ENCODE measurements around the gene TNFSF13. TPM values are rescaled to one million over a fixed set of nuclear protein-coding genes. Genes with fewer than 3 reads are reported as not detected.
A peak's percentile ranks its signal among the peaks of the same experiment; 100 is the strongest.

TNFSF13 gene
- total RNA-seq, 1 donor from 2014 or later = 13.5 TPM

DNA sequence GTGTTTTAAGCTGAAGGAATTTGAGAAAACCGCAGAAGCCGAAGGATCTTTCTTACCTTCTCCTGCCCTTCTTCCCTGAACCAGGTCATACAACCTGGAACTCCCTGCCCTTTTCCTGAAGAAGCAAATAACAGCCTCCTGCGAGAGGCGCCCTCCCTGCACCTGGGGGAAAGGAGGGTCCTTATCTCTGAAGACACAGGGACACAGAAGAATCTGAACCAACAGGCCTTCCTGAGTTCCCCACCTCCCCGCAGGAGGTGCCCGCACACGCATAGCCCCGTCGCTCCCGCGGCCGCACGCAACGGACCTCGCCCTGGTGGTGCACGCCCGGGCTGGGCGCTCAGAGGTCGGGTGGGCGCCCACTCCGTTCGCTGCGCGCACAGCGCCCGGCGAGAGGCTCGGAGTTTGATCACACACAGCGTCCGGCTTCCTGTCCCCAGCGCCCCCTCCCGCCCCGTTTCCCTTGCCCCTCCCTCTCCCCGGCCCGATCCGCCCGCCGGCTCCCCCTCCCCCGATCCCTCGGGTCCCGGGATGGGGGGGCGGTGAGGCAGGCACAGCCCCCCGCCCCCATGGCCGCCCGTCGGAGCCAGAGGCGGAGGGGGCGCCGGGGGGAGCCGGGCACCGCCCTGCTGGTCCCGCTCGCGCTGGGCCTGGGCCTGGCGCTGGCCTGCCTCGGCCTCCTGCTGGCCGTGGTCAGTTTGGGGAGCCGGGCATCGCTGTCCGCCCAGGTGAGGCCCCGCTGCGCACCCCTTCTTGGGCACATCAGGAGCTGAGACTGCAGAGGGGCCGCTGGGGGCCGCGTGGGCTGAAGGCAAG is 9.8 kb upstream of the TNFSF13 start, which contains the start of gene TNFSF12:
Gene TNFSF12, plus strand, starts transcription at position 474 of the 816 bp plus-strand sequence. Its CDS starts 96 bp downstream, at position 570.
- Histone ChIP-seq H3K36me3 (ENCODE audit: control insufficient read depth, insufficient read depth, low read length) (no peaks in the 10 kb centered on the region), H3K27me3 (ENCODE audit: control insufficient read depth, insufficient read depth, low read length) (no peaks in the 10 kb centered on the region), H3K4me3 (ENCODE audit: low read depth, low read length) (peak within 1 kb of the TSS; percentile 54)
- TF ChIP-seq, protein P1, sequence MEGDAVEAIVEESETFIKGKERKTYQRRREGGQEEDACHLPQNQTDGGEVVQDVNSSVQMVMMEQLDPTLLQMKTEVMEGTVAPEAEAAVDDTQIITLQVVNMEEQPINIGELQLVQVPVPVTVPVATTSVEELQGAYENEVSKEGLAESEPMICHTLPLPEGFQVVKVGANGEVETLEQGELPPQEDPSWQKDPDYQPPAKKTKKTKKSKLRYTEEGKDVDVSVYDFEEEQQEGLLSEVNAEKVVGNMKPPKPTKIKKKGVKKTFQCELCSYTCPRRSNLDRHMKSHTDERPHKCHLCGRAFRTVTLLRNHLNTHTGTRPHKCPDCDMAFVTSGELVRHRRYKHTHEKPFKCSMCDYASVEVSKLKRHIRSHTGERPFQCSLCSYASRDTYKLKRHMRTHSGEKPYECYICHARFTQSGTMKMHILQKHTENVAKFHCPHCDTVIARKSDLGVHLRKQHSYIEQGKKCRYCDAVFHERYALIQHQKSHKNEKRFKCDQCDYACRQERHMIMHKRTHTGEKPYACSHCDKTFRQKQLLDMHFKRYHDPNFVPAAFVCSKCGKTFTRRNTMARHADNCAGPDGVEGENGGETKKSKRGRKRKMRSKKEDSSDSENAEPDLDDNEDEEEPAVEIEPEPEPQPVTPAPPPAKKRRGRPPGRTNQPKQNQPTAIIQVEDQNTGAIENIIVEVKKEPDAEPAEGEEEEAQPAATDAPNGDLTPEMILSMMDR (IDR thresholded peaks at IDR 0.05; ENCODE audit: insufficient read depth, low read length, poor library complexity, severe bottlenecking) = no peak
- DNase-seq (ENCODE audit: low read depth) = no peak

DNA sequence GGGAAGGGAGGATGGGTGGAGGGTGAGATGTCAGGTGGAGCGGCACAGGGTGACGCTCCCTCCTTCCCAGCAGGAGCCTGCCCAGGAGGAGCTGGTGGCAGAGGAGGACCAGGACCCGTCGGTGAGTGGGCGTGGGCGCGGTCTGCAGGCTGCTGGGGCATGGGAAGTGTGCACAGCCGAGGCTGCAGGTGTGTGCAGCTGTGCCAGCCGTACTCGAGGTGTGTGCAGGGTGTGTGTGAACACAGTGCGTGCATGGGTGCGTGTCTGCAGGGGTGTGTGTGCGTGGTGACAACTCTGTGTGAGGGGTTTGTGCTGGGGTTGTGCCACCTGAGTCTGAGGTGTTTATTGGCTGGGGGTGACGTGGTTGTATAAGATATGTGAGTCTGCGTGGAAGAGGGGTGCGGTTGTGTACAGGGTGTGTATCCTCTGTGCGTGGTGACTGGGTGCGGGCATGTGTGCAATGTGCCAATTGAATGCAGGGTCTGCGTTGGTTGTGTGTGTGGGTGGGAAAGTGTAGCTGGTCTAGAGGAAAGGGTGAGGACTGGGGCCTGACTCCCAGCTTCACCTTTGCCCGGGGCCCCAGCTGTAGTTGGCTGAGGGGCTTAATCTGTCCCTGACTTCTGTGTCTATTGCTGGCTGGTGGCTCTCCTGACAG is 9.0 kb upstream of the TNFSF13 start:
- DNase-seq (ENCODE audit: low read depth) = no peak
- TF ChIP-seq, protein P1 (IDR thresholded peaks at IDR 0.05; ENCODE audit: insufficient read depth, low read length, poor library complexity, severe bottlenecking) = no peak
- Histone ChIP-seq H3K27me3 (ENCODE audit: control insufficient read depth, insufficient read depth, low read length) (no peaks in the 10 kb centered on the region), H3K36me3 (ENCODE audit: control insufficient read depth, insufficient read depth, low read length) (no peaks in the 10 kb centered on the region), H3K4me3 (ENCODE audit: low read depth, low read length) (peak overlapping the region; percentile 54)

- Histone ChIP-seq H3K4me3 (ENCODE audit: low read depth, low read length) (no peak overlapping the region), H3K27me3 (ENCODE audit: control insufficient read depth, insufficient read depth, low read length) (no peaks in the 10 kb centered on the region), H3K36me3 (ENCODE audit: control insufficient read depth, insufficient read depth, low read length) (no peaks in the 10 kb centered on the region)
- TF ChIP-seq, protein P1 (IDR thresholded peaks at IDR 0.05; ENCODE audit: insufficient read depth, low read length, poor library complexity, severe bottlenecking) = no peak
- no peak for DNase-seq (ENCODE audit: low read depth)
Observed at GRCh38 chr17:7550344-7550743, 8.2 kb upstream of the TNFSF13 start.

DNA sequence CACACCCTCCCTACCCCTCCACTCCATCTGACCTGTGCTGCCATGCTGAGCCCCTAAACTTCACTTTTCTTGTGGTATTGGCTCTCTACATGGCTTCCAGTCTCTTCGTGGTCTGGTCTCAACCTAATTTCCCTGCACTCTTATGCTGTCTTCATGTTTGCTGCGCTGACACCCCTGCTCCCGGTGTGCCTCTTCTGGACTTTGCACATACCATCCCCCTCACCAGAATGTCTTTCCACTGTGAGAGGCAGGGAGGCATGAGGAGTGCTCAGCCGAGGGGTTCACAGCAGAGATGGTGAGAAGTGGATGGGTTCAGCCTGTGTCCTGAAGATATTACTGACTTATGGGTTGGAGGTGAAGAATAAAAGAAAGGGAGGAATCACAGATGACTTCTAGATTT is 7.2 kb upstream of the TNFSF13 start:
- no peak for DNase-seq (ENCODE audit: low read depth)
- TF ChIP-seq, protein P1 (IDR thresholded peaks at IDR 0.05; ENCODE audit: insufficient read depth, low read length, poor library complexity, severe bottlenecking) = no peak
- Histone ChIP-seq H3K36me3 (ENCODE audit: control insufficient read depth, insufficient read depth, low read length) (no peaks in the 10 kb centered on the region), H3K4me3 (ENCODE audit: low read depth, low read length) (no peak overlapping the region), H3K27me3 (ENCODE audit: control insufficient read depth, insufficient read depth, low read length) (no peaks in the 10 kb centered on the region)

GRCh38 chr17:7552621-7553051 is 5.9 kb upstream of the TNFSF13 start:
- TF ChIP-seq, protein P1 (IDR thresholded peaks at IDR 0.05; ENCODE audit: insufficient read depth, low read length, poor library complexity, severe bottlenecking) = no peak
- Histone ChIP-seq H3K4me3 (ENCODE audit: low read depth, low read length) (no peak overlapping the region), H3K36me3 (ENCODE audit: control insufficient read depth, insufficient read depth, low read length) (no peaks in the 10 kb centered on the region), H3K27me3 (ENCODE audit: control insufficient read depth, insufficient read depth, low read length) (no peaks in the 10 kb centered on the region)
- no peak for DNase-seq (ENCODE audit: low read depth)

Data from kidney epithelial cell (primary cell).